Activated B cell treated with CpG ODN at 0.5 μM for 24 hours (primary cell): ENCODE measurements around the gene TFPI2. TPM values are rescaled to one million over a fixed set of nuclear protein-coding genes. Genes with fewer than 3 reads are reported as not detected.
"Not testable (repeated sequence)": the region's sequence is repeated elsewhere in the genome, so short reads cannot be mapped to it uniquely, and the experiment has no call there.

Experiments used
- ATAC-seq: fragments of 200-7000 bp; cut with Tn5 transposase; one replicate; pipeline ENCODE4 v1.10.0; 2021; ENCODE audit warnings: low read depth, mild to moderate bottlenecking, moderate library complexity
- CTCF ChIA-PET: fragments of 350-600 bp; sonication (Branson Sonifier 250); formaldehyde crosslinking; loops from one replicate; lab custom pipeline; 2021; ENCODE audit warnings: antibody characterized with exemption; lab: Charles Lee
- POLR2A ChIA-PET: fragments of 350-600 bp; sonication (Branson Sonifier 250); formaldehyde crosslinking; loops from one replicate; lab custom pipeline; 2021; ENCODE audit warnings: antibody characterized with exemption; lab: Charles Lee
- DNase-seq: peaks from one replicate; pipeline ENCODE4 v3.0.0; 2022
- H3K27ac Mint-ChIP-seq: one replicate; pipeline ENCODE4 v1.8.0; 2020; ENCODE audit warnings: mixed read lengths
- H3K27me3 Mint-ChIP-seq: one replicate; pipeline ENCODE4 v1.8.0; 2021; ENCODE audit warnings: mixed read lengths
- H3K36me3 Mint-ChIP-seq: one replicate; pipeline ENCODE4 v1.8.0; 2021; ENCODE audit warnings: low read depth, mixed read lengths
- H3K4me1 Mint-ChIP-seq: one replicate; pipeline ENCODE4 v1.8.0; 2021; ENCODE audit warnings: mixed read lengths
- H3K4me3 Mint-ChIP-seq: one replicate; pipeline ENCODE4 v1.8.0; 2020; ENCODE audit warnings: mild to moderate bottlenecking, mixed read lengths
- H3K9me3 Mint-ChIP-seq: one replicate; pipeline ENCODE4 v1.8.0; 2020; ENCODE audit warnings: mixed read lengths
- intact Hi-C: fragments of 100-400 bp; cut with micrococcal nuclease; formaldehyde crosslinking; loops from one replicate; pipeline ENCODE4 v1.15.1; 2024
- total RNA-seq: library from RNA; stranded (reverse); gene quantifications from 2 replicates; pipeline ENCODE4 v1.2.3, GENCODE V29; 2022
- TF ChIP-seq, protein P1 (sequence below): fragments of 200-600 bp; IDR thresholded peaks from one replicate; pipeline ENCODE4 v1.8.0; 2022; ENCODE audit warnings: antibody characterized with exemption, mild to moderate bottlenecking

TFPI2 gene
- total RNA-seq, 1 donor from 2014 or later, result 1.4 TPM

DNA sequence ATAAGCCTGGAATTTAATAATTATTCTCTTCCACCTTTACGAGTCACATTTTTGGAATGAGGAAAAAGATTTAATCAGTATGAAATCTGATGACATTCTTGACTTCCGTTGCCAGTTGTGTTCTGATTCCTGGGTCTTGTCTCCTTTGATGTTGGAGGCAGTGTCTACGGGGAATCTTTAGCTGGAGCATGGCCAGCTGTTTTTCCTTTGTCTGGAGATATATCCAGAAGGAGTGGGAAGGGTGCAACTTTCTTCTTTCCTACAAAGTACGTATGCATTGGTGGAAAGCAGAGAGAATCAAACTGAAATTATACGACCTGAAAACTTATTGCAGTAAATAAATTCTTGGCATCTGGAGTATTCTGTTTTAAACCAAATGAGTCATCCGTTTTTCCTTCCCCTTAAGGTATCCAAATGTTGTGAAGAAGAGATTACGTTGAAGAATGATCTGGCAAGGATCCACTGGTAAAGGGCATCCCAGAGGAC, 24.1 kb upstream of the TFPI2 start:
- TF ChIP-seq, protein P1, sequence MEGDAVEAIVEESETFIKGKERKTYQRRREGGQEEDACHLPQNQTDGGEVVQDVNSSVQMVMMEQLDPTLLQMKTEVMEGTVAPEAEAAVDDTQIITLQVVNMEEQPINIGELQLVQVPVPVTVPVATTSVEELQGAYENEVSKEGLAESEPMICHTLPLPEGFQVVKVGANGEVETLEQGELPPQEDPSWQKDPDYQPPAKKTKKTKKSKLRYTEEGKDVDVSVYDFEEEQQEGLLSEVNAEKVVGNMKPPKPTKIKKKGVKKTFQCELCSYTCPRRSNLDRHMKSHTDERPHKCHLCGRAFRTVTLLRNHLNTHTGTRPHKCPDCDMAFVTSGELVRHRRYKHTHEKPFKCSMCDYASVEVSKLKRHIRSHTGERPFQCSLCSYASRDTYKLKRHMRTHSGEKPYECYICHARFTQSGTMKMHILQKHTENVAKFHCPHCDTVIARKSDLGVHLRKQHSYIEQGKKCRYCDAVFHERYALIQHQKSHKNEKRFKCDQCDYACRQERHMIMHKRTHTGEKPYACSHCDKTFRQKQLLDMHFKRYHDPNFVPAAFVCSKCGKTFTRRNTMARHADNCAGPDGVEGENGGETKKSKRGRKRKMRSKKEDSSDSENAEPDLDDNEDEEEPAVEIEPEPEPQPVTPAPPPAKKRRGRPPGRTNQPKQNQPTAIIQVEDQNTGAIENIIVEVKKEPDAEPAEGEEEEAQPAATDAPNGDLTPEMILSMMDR, result no peak
- POLR2A ChIA-PET, result no interaction called here
- ATAC-seq (no peak), DNase-seq (no peak)
- peaks cover 8% of the 10 kb centered on the region for H3K27me3 Mint-ChIP-seq
- no peaks in the 10 kb centered on the region for H3K9me3 Mint-ChIP-seq
- no peak overlapping the region for H3K27ac Mint-ChIP-seq
- intact Hi-C loops, result no loop called here
- no peak overlapping the region for H3K4me3 Mint-ChIP-seq
- H3K4me1 Mint-ChIP-seq, result no peaks in the 10 kb centered on the region
- no peaks in the 10 kb centered on the region for H3K36me3 Mint-ChIP-seq
- CTCF ChIA-PET, result no interaction called here

DNA sequence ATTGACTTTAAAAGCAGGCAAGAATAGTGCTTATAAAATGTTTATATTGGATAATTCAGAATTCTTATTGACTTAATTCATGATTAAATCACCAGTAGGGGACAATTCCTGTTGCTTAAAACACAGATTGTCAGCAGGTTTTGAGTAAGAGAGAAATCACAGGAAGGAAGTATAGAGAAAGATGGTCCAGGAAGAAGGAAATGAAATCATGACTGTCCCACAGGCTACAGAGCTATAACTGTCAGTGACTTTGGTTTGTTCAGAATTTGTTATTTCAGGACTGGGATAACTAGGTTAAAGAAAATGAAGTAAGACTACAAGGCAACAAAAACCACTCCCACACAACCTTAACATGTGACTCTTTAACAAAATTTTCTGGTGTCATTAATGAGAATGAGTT, 22.6 kb upstream of the TFPI2 start:
- ATAC-seq (no peak), DNase-seq (no peak)
- Mint-ChIP-seq H3K4me1 (no peaks in the 10 kb centered on the region), H3K27ac (no peak overlapping the region), H3K9me3 (no peaks in the 10 kb centered on the region), H3K27me3 (peaks cover 8% of the 10 kb centered on the region), H3K36me3 (no peaks in the 10 kb centered on the region), H3K4me3 (no peak overlapping the region)
- TF ChIP-seq, protein P1, result no peak
- intact Hi-C loops, result no loop called here
- CTCF ChIA-PET, result no interaction called here
- POLR2A ChIA-PET, result no interaction called here

DNA sequence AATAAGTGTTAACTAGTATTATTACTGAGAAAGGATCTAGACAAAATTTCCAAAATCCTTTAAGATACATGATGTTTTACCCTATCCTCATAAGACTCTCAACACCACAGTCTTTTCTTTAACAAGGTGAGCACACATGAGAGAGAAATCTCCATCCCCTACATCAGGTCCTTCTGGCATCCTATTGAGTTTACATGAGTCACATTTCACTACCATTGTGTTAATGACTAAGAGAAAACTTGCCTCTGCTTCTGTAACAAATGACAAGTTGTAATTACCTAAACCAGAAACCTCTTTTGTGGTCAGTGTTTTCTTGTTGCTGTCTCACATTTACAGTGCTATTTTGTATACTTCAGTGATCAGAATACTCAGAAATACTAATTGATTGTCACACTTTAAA, 21.1 kb upstream of the TFPI2 start:
- DNase-seq, H3K27me3 Mint-ChIP-seq, H3K9me3 Mint-ChIP-seq, POLR2A ChIA-PET, ATAC-seq, CTCF ChIA-PET, H3K4me1 Mint-ChIP-seq, H3K4me3 Mint-ChIP-seq, H3K27ac Mint-ChIP-seq, H3K36me3 Mint-ChIP-seq, intact Hi-C loops: not testable (repeated sequence)

DNA sequence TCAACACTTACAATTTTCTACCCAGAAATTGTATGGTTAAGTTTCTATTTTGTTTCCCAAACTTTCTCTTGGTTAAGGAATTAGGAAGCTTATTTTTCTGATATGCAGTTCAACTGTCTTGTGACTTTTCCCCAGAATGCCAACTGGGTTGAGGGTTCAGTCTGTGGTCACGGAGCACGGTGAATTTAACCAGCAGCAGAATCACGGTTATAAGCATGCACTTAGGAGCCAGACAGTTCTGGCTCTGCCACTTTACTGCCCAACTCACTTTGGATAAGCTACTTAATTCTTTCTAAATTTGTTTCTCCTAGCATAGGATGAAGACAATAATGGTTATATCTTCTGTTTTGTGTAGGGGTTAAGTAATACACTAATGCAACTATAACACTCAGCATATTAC, 20.7 kb upstream of the TFPI2 start:
- H3K9me3 Mint-ChIP-seq, DNase-seq, H3K27me3 Mint-ChIP-seq, intact Hi-C loops, ATAC-seq, POLR2A ChIA-PET, H3K27ac Mint-ChIP-seq, H3K4me3 Mint-ChIP-seq, CTCF ChIA-PET, H3K4me1 Mint-ChIP-seq, H3K36me3 Mint-ChIP-seq: not testable (repeated sequence)

DNA sequence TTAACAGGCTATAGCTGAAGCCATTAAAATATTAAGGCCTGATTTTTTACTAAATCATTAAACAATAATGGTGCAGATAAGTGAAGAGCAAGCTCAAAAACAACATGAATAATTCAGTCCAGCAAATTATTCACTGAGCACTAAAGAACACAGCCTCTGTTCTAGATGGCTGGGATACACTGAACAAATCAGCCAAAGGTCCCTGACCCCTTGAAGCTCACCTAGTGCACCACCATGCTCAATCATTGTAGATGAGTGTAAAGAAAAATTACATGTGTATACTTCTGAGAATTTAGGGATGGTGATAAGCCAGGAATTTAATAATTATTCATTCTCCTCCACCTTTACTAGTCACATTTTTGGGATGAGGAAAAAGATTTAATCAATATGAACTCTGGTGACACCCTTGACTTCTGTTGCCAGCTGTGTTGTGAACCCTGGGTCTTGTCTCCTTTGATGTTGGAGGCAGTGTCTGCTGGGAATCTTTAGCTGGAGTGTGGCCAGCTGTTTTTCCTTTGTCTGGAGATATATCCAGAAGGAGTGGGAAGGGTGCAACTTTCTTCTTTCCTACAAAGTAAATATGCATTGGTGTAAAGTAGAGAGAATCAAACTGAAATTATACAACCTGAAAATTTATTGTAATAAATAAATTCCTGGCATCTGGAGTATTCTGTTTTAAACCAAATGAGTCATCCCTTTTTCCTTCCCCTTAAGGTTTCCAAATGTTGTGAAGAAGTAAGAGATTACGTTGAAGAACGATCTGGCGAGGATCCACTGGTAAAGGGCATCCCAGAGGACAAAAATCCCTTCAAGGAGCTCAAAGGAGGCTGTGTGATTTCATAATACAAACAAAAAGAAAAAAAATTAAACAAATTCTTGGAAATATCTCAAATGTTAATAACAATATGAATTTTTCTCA, 19.8 kb upstream of the TFPI2 start:
- Mint-ChIP-seq H3K27me3 (no peaks in the 10 kb centered on the region), H3K4me1 (no peaks in the 10 kb centered on the region), H3K9me3 (no peaks in the 10 kb centered on the region), H3K36me3 (no peaks in the 10 kb centered on the region), H3K4me3 (no peak overlapping the region), H3K27ac (no peak overlapping the region)
- ChIA-PET POLR2A (interaction anchor here (0.6 kb wide), 1 partner anchor 1541 kb away, joined by 9 read pairs; no protein-coding TSS in a partner anchor), CTCF (interaction anchor here (1.0 kb wide), 1 partner anchor 177 kb away, joined by 4 read pairs; no protein-coding TSS in a partner anchor)
- no peak for DNase-seq
- TF ChIP-seq, protein P1, result no peak
- intact Hi-C loops, result no loop called here
- ATAC-seq, result no peak

DNA sequence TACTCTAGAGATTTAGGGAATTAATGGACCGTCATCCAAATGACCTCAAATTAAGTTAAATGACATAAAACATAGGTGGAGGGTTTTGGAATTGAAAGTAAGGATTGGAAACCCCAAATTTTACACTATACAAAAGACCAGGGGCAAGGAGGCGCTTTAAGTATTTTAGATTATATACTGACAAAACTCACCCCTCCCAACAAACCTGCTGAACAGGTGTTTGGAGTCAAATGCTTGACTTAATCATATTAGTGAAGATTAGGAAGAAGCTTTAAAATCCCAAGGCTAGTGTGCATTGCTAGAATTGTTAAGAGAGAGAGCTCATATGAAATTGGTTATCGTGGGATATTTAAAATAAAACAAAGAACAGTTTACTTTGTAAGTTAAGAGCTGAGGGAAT, 15.7 kb upstream of the TFPI2 start, which contains the start of gene GNGT1:
Gene GNGT1 (plus strand): TSS at position 301 of the 400 bp plus-strand sequence. CDS start 180 bp downstream, outside the sequence.
- ChIA-PET POLR2A (no interaction called here), CTCF (interaction anchor here (0.8 to 1.5 kb wide), 3 partner anchors 181 to 489 kb away, joined by 3 to 5 read pairs (median 3); no protein-coding TSS in a partner anchor)
- TF ChIP-seq, protein P1, result no peak
- intact Hi-C loops, result no loop called here
- DNase-seq (no peak), ATAC-seq (no peak)
- no peak within 1 kb of the TSS for H3K27ac Mint-ChIP-seq
- H3K9me3 Mint-ChIP-seq, result no peaks in the 10 kb centered on the region
- peaks cover 2% of the 10 kb centered on the region for H3K27me3 Mint-ChIP-seq
- H3K36me3 Mint-ChIP-seq, result no peaks in the 10 kb centered on the region
- no peak within 1 kb of the TSS for H3K4me3 Mint-ChIP-seq
- no peaks in the 10 kb centered on the region for H3K4me1 Mint-ChIP-seq
